SK-N-SH (cell line): ENCODE results near the gene CHRNB2. TPM values are rescaled to one million over a fixed set of nuclear protein-coding genes. Genes with fewer than 3 reads are reported as not detected.

ENCODE experiments used
- CTCF ChIA-PET: fragments of 300-600, 350-600 bp; formaldehyde crosslinking; extraction: SDS; loops from one replicate; lab custom pipeline; 2021; lab: Yijun Ruan, JAX
- POLR2A ChIA-PET: fragments of 350-600 bp; sonication (Branson Sonifier 250); formaldehyde crosslinking; extraction: SDS; loops from one replicate; lab custom pipeline; 2020; ENCODE audit warnings: antibody characterized with exemption, inconsistent platforms; lab: Yijun Ruan, JAX
- DNase-seq: peaks from one replicate; pipeline ENCODE4 v3.0.0; 2012
- H2AFZ ChIP-seq: fragments of 200-600 bp; sonication (generic); 2 replicates; pipeline ENCODE4 v1.8.1; 2016; ENCODE audit warnings: antibody characterized with exemption, mild to moderate bottlenecking, low read depth
- H3F3A ChIP-seq: fragments of 200-600 bp; sonication (generic); replicated peaks from 2 replicates; pipeline ENCODE3; 2016; ENCODE audit warnings: antibody characterized with exemption, mild to moderate bottlenecking; ENCODE audit not compliant: insufficient read depth
- H3K27ac ChIP-seq, 2 experiments: fragments of 200-500 bp in 1 of 2; fragments of 200-600 bp in 1 of 2; sonication (Bioruptor generic) in 1 of 2; sonication (generic), shearing (Covaris generic) in 1 of 2; 2 replicates each; pipeline versions ENCODE4 v1.5.1 to v1.6.1; 2014 to 2016; ENCODE audit warnings: low read depth in 2 of 2, inconsistent platforms in 1 of 2, low read length in 1 of 2, mild to moderate bottlenecking in 1 of 2, mixed read lengths in 1 of 2
- H3K27me3 ChIP-seq: fragments of 200-600 bp; sonication (generic), shearing (Covaris generic); 2 replicates; pipeline ENCODE4 v1.6.1; 2016; ENCODE audit warnings: mixed run types; ENCODE audit not compliant: insufficient read depth
- H3K36me3 ChIP-seq, 2 experiments: fragments of 200-500 bp in 1 of 2; fragments of 200-600 bp in 1 of 2; sonication (Bioruptor generic) in 1 of 2; sonication (generic) in 1 of 2; replicated peaks in 1 of 2; 2 replicates each; pipeline versions ENCODE3 to v1.5.1; 2014 to 2016; ENCODE audit warnings: low read length in 1 of 2, mild to moderate bottlenecking in 1 of 2; ENCODE audit not compliant: insufficient read depth in 2 of 2, control insufficient read depth in 1 of 2
- H3K4me1 ChIP-seq, 2 experiments: fragments of 200-500 bp in 1 of 2; fragments of 200-600 bp in 1 of 2; sonication (Bioruptor generic) in 1 of 2; sonication (generic), shearing (Covaris generic) in 1 of 2; 2 replicates each; pipeline versions ENCODE4 v1.5.1 to v1.6.1; 2014 to 2016; ENCODE audit warnings: low read depth in 1 of 2, low read length in 1 of 2, mixed run types in 1 of 2; ENCODE audit not compliant: insufficient read depth in 2 of 2, control insufficient read depth in 1 of 2
- H3K4me2 ChIP-seq: fragments of 200-600 bp; sonication (generic), shearing (Covaris generic); 2 replicates; pipeline ENCODE4 v1.6.1; 2017; ENCODE audit warnings: mixed run types
- H3K4me3 ChIP-seq, 2 experiments: fragments of 200-500 bp in 1 of 2; fragments of 200-600 bp in 1 of 2; sonication (Bioruptor generic) in 1 of 2; sonication (generic), shearing (Covaris generic) in 1 of 2; 2 replicates each; pipeline versions ENCODE4 v1.5.1 to v1.8.1; 2014 to 2016; ENCODE audit warnings: low read depth in 2 of 2, inconsistent platforms in 1 of 2, low read length in 1 of 2, mild to moderate bottlenecking in 1 of 2, mixed read lengths in 1 of 2, moderate library complexity in 1 of 2
- H3K79me2 ChIP-seq: fragments of 200-600 bp; sonication (generic); 2 replicates; pipeline ENCODE4 v1.8.1; 2017; ENCODE audit warnings: mild to moderate bottlenecking; ENCODE audit not compliant: insufficient read depth
- H3K9ac ChIP-seq: fragments of 200-600 bp; sonication (generic); 2 replicates; pipeline ENCODE4 v1.6.1; 2017; ENCODE audit warnings: mixed run types
- H3K9me2 ChIP-seq: fragments of 200-600 bp; sonication (generic); 2 replicates; pipeline ENCODE4 v1.6.1; 2017; ENCODE audit warnings: mixed run types
- H3K9me3 ChIP-seq: fragments of 200-600 bp; sonication (generic); 2 replicates; pipeline ENCODE4 v1.6.1; 2017; ENCODE audit warnings: mixed run types, mild to moderate bottlenecking, moderate library complexity
- H4K20me1 ChIP-seq: fragments of 200-600 bp; sonication (generic); 2 replicates; pipeline ENCODE4 v1.6.1; 2017; ENCODE audit warnings: mild to moderate bottlenecking, mixed run types; ENCODE audit not compliant: insufficient read depth
- ELF1 ChIP-seq: IDR thresholded peaks from 2 replicates; pipeline ENCODE4 v1.4.0; 2012
- EP300 ChIP-seq, 2 experiments: IDR thresholded peaks; 2 replicates each; pipeline versions ENCODE4 v1.4.0 to v1.6.1; 2012; ENCODE audit warnings: borderline replicate concordance in 1 of 2, low read depth in 1 of 2, low read length in 1 of 2
- EZH2phosphoT487 ChIP-seq: fragments of 200-600 bp; sonication (generic); IDR thresholded peaks from 2 replicates; pipeline ENCODE4 v1.6.1; 2017; ENCODE audit warnings: low read depth, mixed run types, mild to moderate bottlenecking, antibody characterized with exemption, moderate library complexity, borderline replicate concordance
- FOSL2 ChIP-seq: IDR thresholded peaks from 2 replicates; pipeline ENCODE4 v1.4.0; 2012; ENCODE audit warnings: low read depth, mild to moderate bottlenecking, moderate library complexity, borderline replicate concordance
- FOXJ3 ChIP-seq: sonication (generic); formaldehyde crosslinking; IDR thresholded peaks from 2 replicates; pipeline ENCODE4 v1.5.1; 2020; ENCODE audit warnings: mild to moderate bottlenecking, missing genetic modification reagents
- FOXM1 ChIP-seq: IDR thresholded peaks from 2 replicates; pipeline ENCODE4 v1.4.0; 2012; ENCODE audit warnings: low read depth, mild to moderate bottlenecking
- GABPA ChIP-seq: IDR thresholded peaks from 2 replicates; pipeline ENCODE4 v1.4.0; 2012; ENCODE audit warnings: low read depth, mild to moderate bottlenecking
- IRF3 ChIP-seq: fragments of 150-350 bp; IDR thresholded peaks from 2 replicates; pipeline ENCODE4 v1.6.1; 2016; ENCODE audit warnings: mild to moderate bottlenecking, low read depth, low read length
- JUND ChIP-seq: IDR thresholded peaks from 2 replicates; pipeline ENCODE4 v1.4.0; 2012
- MEF2A ChIP-seq: IDR thresholded peaks from 2 replicates; pipeline ENCODE4 v1.4.0; 2012; ENCODE audit warnings: low read depth, borderline replicate concordance
- MXI1 ChIP-seq: IDR thresholded peaks from 2 replicates; pipeline ENCODE4 v1.6.1; 2012; ENCODE audit warnings: mild to moderate bottlenecking, low read depth, low read length, improper control_type of control experiment
- NFIC ChIP-seq: IDR thresholded peaks from 2 replicates; pipeline ENCODE4 v1.4.0; 2012; ENCODE audit warnings: borderline replicate concordance
- NRF1 ChIP-seq: IDR thresholded peaks from 2 replicates; pipeline ENCODE4 v1.6.1; 2012; ENCODE audit warnings: low read depth, mild to moderate bottlenecking, low read length
- RCOR1 ChIP-seq: fragments of 150-350 bp; IDR thresholded peaks from 2 replicates; pipeline ENCODE4 v1.6.1; 2017; ENCODE audit warnings: antibody characterized with exemption, low read length
- REST ChIP-seq: IDR thresholded peaks from 2 replicates; pipeline ENCODE4 v1.6.1; 2012; ENCODE audit warnings: mild to moderate bottlenecking, low read depth, low read length, moderate library complexity
- USF1 ChIP-seq: IDR thresholded peaks from 2 replicates; pipeline ENCODE4 v1.4.0; 2012; ENCODE audit warnings: low read depth, borderline replicate concordance
- YY1 ChIP-seq: IDR thresholded peaks from 2 replicates; pipeline ENCODE4 v1.4.0; 2012; ENCODE audit warnings: low read depth, mild to moderate bottlenecking
- WGBS: methylation state at CpG from one replicate; pipeline ENCODE4 v1.1.6; 2017; ENCODE audit warnings: low lambda C conversion rate; 5-methylcytosine and 5-hydroxymethylcytosine counted together
- polyA plus RNA-seq, 3 experiments: library from polyadenylated mRNA; depleted of rRNA; stranded (reverse); fragments of >200 nt; gene quantifications; 2 replicates each; pipeline ENCODE4 v1.2.3, GENCODE V29; 2012

Gene CHRNB2
- polyA plus RNA-seq, 1 of the 3 experiments (the other 2 are of a cell fraction): 0.64 TPM

GRCh38 chr1:154551474-154551873, 16.1 kb upstream of the CHRNB2 start:
- POLR2A ChIA-PET: no interaction called here
- Histone ChIP-seq H3K27me3 (no peaks in the 10 kb centered on the region), H3K9me3 (no peaks in the 10 kb centered on the region), H3K4me1 (peaks cover 5 to 31% of the 10 kb centered on the region in 2 experiments; a peak in 2 of 4 replicates), H3K9ac (no peak overlapping the region), H3K4me3 (no peak overlapping the region), H3F3A (peaks cover 18% of the 10 kb centered on the region), H3K9me2 (no peaks in the 10 kb centered on the region), H2AFZ (no peak overlapping the region), H3K4me2 (no peak overlapping the region), H3K27ac (no peak overlapping the region), H4K20me1 (peaks cover 6% of the 10 kb centered on the region; the same call in 1 of the 2 replicates), H3K36me3 (peaks cover 37 to 80% of the 10 kb centered on the region in 2 experiments), H3K79me2 (peaks cover 22% of the 10 kb centered on the region)
- 100% methylated on average over 3 of the region's 4 CpGs for WGBS
- TF ChIP-seq IRF3 (no peak), USF1 (no peak), EP300 (IDR thresholded peaks at IDR 0.05; ENCODE audit: borderline replicate concordance in 1 of 2, low read depth in 1 of 2, low read length in 1 of 2) (no peak), GABPA (no peak), RCOR1 (no peak), JUND (no peak), NFIC (no peak), ELF1 (no peak), FOXJ3 (CRISPR knock-in tag) (no peak), MEF2A (no peak), EZH2phosphoT487 (no peak), YY1 (no peak), NRF1 (no peak), FOXM1 (no peak), REST (no peak), FOSL2 (no peak), MXI1 (no peak)
- CTCF ChIA-PET: interaction anchor here (7.4 kb wide), 1 partner anchor 69 kb away, joined by 187 read pairs; no protein-coding TSS in a partner anchor
- no peak for DNase-seq
